ENCODE measurements around the gene OR51F1. TPM values are rescaled to one million over a fixed set of nuclear protein-coding genes. Genes with fewer than 3 reads are reported as not detected.

OR51F1 gene
- total and polyA plus RNA-seq, 10 donors = not detected

GRCh38 chr11:4766420-4767043 is 3.2 kb downstream of the OR51F1 start:
- Histone ChIP-seq H3K36me3 (no peaks in the 10 kb centered on the region), H3K27me3 (replicated peaks in 1 of 7) (no peaks in the 10 kb centered on the region), H3K27ac (no peak overlapping the region), H3K9me3 (no peaks in the 10 kb centered on the region), H3K4me1 (no peaks in the 10 kb centered on the region), H3K4me3 (no peak overlapping the region)
- DNase-seq = no peak
- intact Hi-C loops (cut with DNase I; ENCODE audit: low total_unique reads) = no loop called here
- 81 to 87% (median 84%) methylated on average over 6 of the region's 6 CpGs for WGBS, 5 donors
- no peak for TF ChIP-seq POLR2AphosphoS5 (IDR thresholded peaks at IDR 0.05)
- TF ChIP-seq POLR2A (IDR thresholded peaks at IDR 0.05) = no peak
- TF ChIP-seq CTCF (IDR thresholded peaks at IDR 0.05 in 8 of 11, conservative IDR thresholded peaks at IDR 0.05 in 3 of 11) = no peak

- intact Hi-C loops (cut with DNase I; ENCODE audit: low total_unique reads) = no loop called here
Observed at GRCh38 chr11:4763096-4763495, 6.6 kb downstream of the OR51F1 start.

DNA sequence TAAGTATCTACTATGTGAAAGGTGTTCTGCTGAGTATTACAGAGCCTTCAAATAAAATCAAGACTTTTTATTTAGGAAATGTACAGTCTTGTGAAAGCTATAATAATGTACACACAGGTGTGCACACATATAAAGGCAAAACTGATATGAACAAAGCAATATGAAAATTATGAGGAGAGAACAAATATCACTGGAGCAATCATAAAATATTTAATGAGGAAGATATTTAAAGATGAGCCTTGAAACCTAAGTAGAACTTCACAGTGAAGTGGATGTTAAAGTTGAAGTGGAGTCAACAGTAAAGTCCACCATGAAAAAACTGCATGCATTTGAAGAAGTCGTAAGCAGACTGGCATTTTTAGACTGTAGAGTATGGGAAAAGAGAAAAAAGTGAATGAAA is 18.5 kb downstream of the OR51F1 start:
- Histone ChIP-seq H3K27me3 (replicated peaks in 1 of 7) (peaks cover 0 to 5% (median 0%) of the 10 kb centered on the region in 7 donors), H3K36me3 (no peaks in the 10 kb centered on the region), H3K9me3 (no peaks in the 10 kb centered on the region), H3K4me3 (no peak overlapping the region), H3K4me1 (no peaks in the 10 kb centered on the region), H3K27ac (no peak overlapping the region)
- intact Hi-C loops (cut with DNase I; ENCODE audit: low total_unique reads) = no loop called here
- TF ChIP-seq CTCF (IDR thresholded peaks at IDR 0.05 in 8 of 11, conservative IDR thresholded peaks at IDR 0.05 in 3 of 11) = no peak
- TF ChIP-seq POLR2A (IDR thresholded peaks at IDR 0.05) = no peak
- no peak for TF ChIP-seq POLR2AphosphoS5 (IDR thresholded peaks at IDR 0.05)
- 82 to 91% (median 85%) methylated on average over 1 of the region's 1 CpG for WGBS, 5 donors
- DNase-seq = no peak

More at GRCh38 chr11:4763096-4763495, 6.6 kb downstream of the OR51F1 start:
- Histone ChIP-seq H3K9me3 (no peaks in the 10 kb centered on the region), H3K4me1 (no peaks in the 10 kb centered on the region), H3K36me3 (no peaks in the 10 kb centered on the region), H3K27ac (no peak overlapping the region), H3K4me3 (no peak overlapping the region), H3K27me3 (replicated peaks in 1 of 7) (no peaks in the 10 kb centered on the region)
- TF ChIP-seq POLR2A (IDR thresholded peaks at IDR 0.05) (no peak), CTCF (IDR thresholded peaks at IDR 0.05 in 8 of 11, conservative IDR thresholded peaks at IDR 0.05 in 3 of 11) (no peak), POLR2AphosphoS5 (IDR thresholded peaks at IDR 0.05) (no peak)
- no peak for DNase-seq
- 73 to 91% (median 78%) methylated on average over 2 of the region's 2 CpGs for WGBS, 5 donors

DNA sequence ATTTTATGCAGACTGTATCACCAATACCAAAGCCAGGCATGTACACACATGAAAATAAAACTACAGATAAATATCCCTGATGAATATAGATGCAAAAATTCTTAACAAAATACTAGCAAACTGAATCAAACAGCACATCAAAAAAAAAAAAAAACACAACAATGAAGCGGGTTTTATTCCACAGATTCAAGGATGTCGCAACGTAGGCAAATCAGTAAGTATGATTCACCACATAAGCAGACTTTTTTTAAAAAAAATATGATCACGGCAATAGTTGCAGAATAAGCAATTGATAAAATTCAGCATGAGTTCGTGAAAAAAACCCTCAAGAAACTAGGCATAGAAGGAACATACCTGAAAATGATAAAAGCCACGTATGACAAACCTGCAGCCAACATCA is 21.3 kb downstream of the OR51F1 start:
- TF ChIP-seq CTCF (IDR thresholded peaks at IDR 0.05 in 8 of 11, conservative IDR thresholded peaks at IDR 0.05 in 3 of 11) = no peak
- TF ChIP-seq POLR2A (IDR thresholded peaks at IDR 0.05) = no peak
- no peak for TF ChIP-seq POLR2AphosphoS5 (IDR thresholded peaks at IDR 0.05)
- no peak for DNase-seq
- H3K27ac ChIP-seq = no peak overlapping the region
- H3K9me3 ChIP-seq = no peaks in the 10 kb centered on the region
- H3K27me3 ChIP-seq (replicated peaks in 1 of 7) = peaks cover 0 to 5% (median 0%) of the 10 kb centered on the region in 7 donors
- H3K4me3 ChIP-seq = no peak overlapping the region
- intact Hi-C loops (cut with DNase I; ENCODE audit: low total_unique reads) = no loop called here
- H3K36me3 ChIP-seq = no peaks in the 10 kb centered on the region
- 77 to 85% (median 81%) methylated on average over 6 of the region's 6 CpGs for WGBS, 5 donors
- H3K4me1 ChIP-seq = no peaks in the 10 kb centered on the region

Measured in spleen (tissue), 11 donors.